Hepatocyte (in vitro differentiated cells): ENCODE results near the gene NAB1. TPM values are rescaled to one million over a fixed set of nuclear protein-coding genes. Genes with fewer than 3 reads are reported as not detected.

Experiments
- DNase-seq: peaks from one replicate; pipeline ENCODE4 v3.0.0-alpha.2; 2016; ENCODE audit warnings: low spot score
- H2AFZ ChIP-seq: fragments of 200-600 bp; sonication (generic); 2 replicates; pipeline ENCODE4 v1.6.0; 2016; ENCODE audit warnings: antibody characterized with exemption, mild to moderate bottlenecking
- H3K27ac ChIP-seq: fragments of 200-600 bp; sonication (generic); 2 replicates; pipeline ENCODE4 v1.5.1; 2016; ENCODE audit warnings: mild to moderate bottlenecking
- H3K27me3 ChIP-seq: fragments of 200-600 bp; sonication (generic); 2 replicates; pipeline ENCODE4 v1.6.1; 2016
- H3K36me3 ChIP-seq: fragments of 200-600 bp; sonication (generic); replicated peaks from 2 replicates; pipeline ENCODE4 v1.5.1; 2016; ENCODE audit warnings: low read depth; ENCODE audit not compliant: insufficient read depth
- H3K4me1 ChIP-seq: fragments of 200-600 bp; sonication (generic); 2 replicates; pipeline ENCODE4 v1.5.1; 2016; ENCODE audit warnings: mild to moderate bottlenecking, moderate library complexity; ENCODE audit not compliant: insufficient read depth
- H3K4me2 ChIP-seq: fragments of 200-600 bp; sonication (generic); 2 replicates; pipeline ENCODE4 v1.6.0; 2016
- H3K4me3 ChIP-seq: fragments of 200-600 bp; sonication (generic); 2 replicates; pipeline ENCODE4 v1.5.1; 2016; ENCODE audit warnings: mild to moderate bottlenecking
- H3K79me2 ChIP-seq: fragments of 200-600 bp; sonication (generic); 2 replicates; pipeline ENCODE4 v1.6.0; 2017; ENCODE audit warnings: mild to moderate bottlenecking
- H3K9me2 ChIP-seq: fragments of 200-600 bp; sonication (generic); replicated peaks from 2 replicates; pipeline ENCODE4 v1.6.0; 2017; ENCODE audit warnings: mild to moderate bottlenecking; ENCODE audit not compliant: insufficient read depth
- H3K9me3 ChIP-seq: fragments of 200-600 bp; sonication (generic); 2 replicates; pipeline ENCODE4 v1.5.1; 2016; ENCODE audit warnings: low read depth, mild to moderate bottlenecking
- H4K20me1 ChIP-seq: fragments of 200-600 bp; sonication (generic); 2 replicates; pipeline ENCODE4 v1.6.0; 2016; ENCODE audit warnings: mild to moderate bottlenecking; ENCODE audit not compliant: insufficient read depth, poor library complexity, severe bottlenecking
- EZH2 ChIP-seq: fragments of 200-600 bp; sonication (generic); IDR thresholded peaks from 2 replicates; pipeline ENCODE4 v1.6.1; 2016; ENCODE audit warnings: antibody characterized with exemption, mild to moderate bottlenecking, borderline replicate concordance
- EZH2phosphoT487 ChIP-seq: fragments of 200-600 bp; sonication (generic); IDR thresholded peaks from one replicate; pipeline ENCODE4 v1.6.1; 2018; ENCODE audit warnings: antibody characterized with exemption, mild to moderate bottlenecking, low read depth, moderate library complexity; ENCODE audit not compliant: unreplicated experiment, severe bottlenecking
- WGBS: methylation state at CpG from one replicate; pipeline ENCODE4 v1.1.6; 2016; ENCODE audit warnings: low lambda C conversion rate; ENCODE audit errors: missing lambda C conversion rate; 5-methylcytosine and 5-hydroxymethylcytosine counted together
- polyA plus RNA-seq: library from polyadenylated mRNA; unstranded; fragments of >200 nt; fragmentation: Nextera tagmentation; extraction: Ambion mirVana; gene quantifications from 2 replicates; pipeline ENCODE4 v1.2.1, GENCODE V29; 2016
- total RNA-seq: library from RNA; depleted of rRNA; stranded (reverse); fragments of >200 nt; gene quantifications from 2 replicates; pipeline ENCODE4 v1.2.3, GENCODE V29; 2014
- TF ChIP-seq, protein P1 (sequence below): fragments of 200-600 bp; sonication (generic); IDR thresholded peaks from 2 replicates; pipeline ENCODE4 v1.5.1; 2016; ENCODE audit warnings: antibody characterized with exemption, mild to moderate bottlenecking; ENCODE audit not compliant: poor library complexity

NAB1 gene
- total and polyA plus RNA-seq, 2 experiments from 2014 or later: 9.9 to 46.6 TPM

DNA sequence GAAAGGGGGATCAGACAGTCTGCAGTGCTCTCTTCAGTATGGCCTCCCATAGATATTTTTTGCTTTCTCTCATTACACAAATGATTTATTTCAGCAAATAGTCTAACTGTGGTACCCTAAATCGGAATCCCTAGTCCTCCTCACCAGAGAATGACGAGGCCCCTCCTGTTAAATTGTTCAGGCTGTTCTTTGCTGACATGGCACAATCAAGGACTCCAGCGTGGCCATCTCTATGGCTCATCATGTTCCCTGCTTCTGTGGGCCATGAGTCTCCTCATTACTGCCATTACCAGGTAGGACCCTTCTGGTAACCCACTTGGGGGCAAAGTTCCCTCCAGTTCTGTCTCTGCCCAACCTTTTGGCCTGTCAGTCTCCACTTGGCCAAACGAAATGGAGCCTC lies 62.2 kb downstream of the NAB1 start:
- Histone ChIP-seq H3K4me3 (no peak overlapping the region), H3K27me3 (no peaks in the 10 kb centered on the region), H3K79me2 (no peaks in the 10 kb centered on the region), H4K20me1 (no peaks in the 10 kb centered on the region), H3K4me2 (no peak overlapping the region), H2AFZ (no peak overlapping the region), H3K36me3 (no peaks in the 10 kb centered on the region), H3K9me2 (no peaks in the 10 kb centered on the region), H3K4me1 (no peaks in the 10 kb centered on the region), H3K27ac (no peak overlapping the region), H3K9me3 (no peaks in the 10 kb centered on the region)
- no peak for DNase-seq
- 88% methylated on average over 4 of the region's 4 CpGs for WGBS
- TF ChIP-seq EZH2: no peak
- TF ChIP-seq EZH2phosphoT487: no peak
- TF ChIP-seq, protein P1, sequence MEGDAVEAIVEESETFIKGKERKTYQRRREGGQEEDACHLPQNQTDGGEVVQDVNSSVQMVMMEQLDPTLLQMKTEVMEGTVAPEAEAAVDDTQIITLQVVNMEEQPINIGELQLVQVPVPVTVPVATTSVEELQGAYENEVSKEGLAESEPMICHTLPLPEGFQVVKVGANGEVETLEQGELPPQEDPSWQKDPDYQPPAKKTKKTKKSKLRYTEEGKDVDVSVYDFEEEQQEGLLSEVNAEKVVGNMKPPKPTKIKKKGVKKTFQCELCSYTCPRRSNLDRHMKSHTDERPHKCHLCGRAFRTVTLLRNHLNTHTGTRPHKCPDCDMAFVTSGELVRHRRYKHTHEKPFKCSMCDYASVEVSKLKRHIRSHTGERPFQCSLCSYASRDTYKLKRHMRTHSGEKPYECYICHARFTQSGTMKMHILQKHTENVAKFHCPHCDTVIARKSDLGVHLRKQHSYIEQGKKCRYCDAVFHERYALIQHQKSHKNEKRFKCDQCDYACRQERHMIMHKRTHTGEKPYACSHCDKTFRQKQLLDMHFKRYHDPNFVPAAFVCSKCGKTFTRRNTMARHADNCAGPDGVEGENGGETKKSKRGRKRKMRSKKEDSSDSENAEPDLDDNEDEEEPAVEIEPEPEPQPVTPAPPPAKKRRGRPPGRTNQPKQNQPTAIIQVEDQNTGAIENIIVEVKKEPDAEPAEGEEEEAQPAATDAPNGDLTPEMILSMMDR: no peak

DNA sequence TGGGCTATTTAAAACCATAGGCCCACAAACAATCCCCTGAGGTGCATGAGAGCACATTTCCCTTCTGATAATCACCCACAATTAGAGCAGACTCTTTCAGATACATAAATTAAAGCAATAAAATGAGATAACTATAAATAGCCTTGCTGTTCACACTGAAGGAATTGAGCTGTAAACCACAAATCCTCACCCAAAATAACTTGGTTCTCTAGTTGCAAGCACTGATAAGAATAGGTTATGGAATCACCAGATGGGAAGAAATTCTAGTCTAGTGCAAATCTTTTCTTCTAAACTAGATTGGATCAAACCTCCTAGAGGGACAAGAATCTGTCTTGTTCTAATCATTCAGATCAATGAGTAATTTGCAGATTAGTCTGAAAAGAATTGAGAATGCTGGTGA lies 64.6 kb downstream of the NAB1 start:
- DNase-seq: no peak
- no peak overlapping the region for H2AFZ ChIP-seq
- TF ChIP-seq, protein P1: no peak
- TF ChIP-seq EZH2phosphoT487 (no peak), EZH2 (no peak)
- no peaks in the 10 kb centered on the region for H3K4me1 ChIP-seq
- no peaks in the 10 kb centered on the region for H4K20me1 ChIP-seq
- no peak overlapping the region for H3K4me2 ChIP-seq
- H3K9me2 ChIP-seq: no peaks in the 10 kb centered on the region
- no peaks in the 10 kb centered on the region for H3K79me2 ChIP-seq
- no peaks in the 10 kb centered on the region for H3K36me3 ChIP-seq
- H3K27ac ChIP-seq: no peak overlapping the region
- no peak overlapping the region for H3K4me3 ChIP-seq
- no peaks in the 10 kb centered on the region for H3K27me3 ChIP-seq
- no peaks in the 10 kb centered on the region for H3K9me3 ChIP-seq

DNA sequence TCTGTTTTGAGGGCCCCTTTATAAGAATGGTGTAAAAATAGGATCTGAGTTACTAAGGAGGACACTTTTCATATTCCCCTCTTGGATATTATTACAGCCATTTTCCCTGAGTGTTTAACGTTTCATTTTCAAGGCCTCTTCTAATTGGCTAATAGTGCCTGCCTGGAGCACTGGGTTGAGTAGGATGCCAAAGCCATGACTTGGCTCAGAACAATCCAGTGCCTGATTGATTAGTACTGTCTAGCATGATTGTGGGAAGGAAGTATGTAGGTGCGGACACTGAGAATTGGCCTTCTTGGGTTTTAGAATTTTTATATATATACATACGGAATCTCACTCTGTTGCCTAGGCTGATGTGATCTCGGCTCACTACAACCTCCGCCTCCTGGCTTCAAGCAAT lies 66.1 kb downstream of the NAB1 start:
- Histone ChIP-seq H2AFZ (no peak overlapping the region), H4K20me1 (no peaks in the 10 kb centered on the region), H3K4me2 (no peak overlapping the region), H3K27me3 (no peaks in the 10 kb centered on the region), H3K9me2 (no peaks in the 10 kb centered on the region), H3K36me3 (no peaks in the 10 kb centered on the region), H3K4me3 (no peak overlapping the region), H3K79me2 (no peaks in the 10 kb centered on the region), H3K4me1 (peaks cover 7% of the 10 kb centered on the region), H3K27ac (no peak overlapping the region), H3K9me3 (no peaks in the 10 kb centered on the region)
- TF ChIP-seq, protein P1: no peak
- TF ChIP-seq EZH2 (no peak), EZH2phosphoT487 (no peak)
- WGBS: 88% methylated on average over 5 of the region's 5 CpGs
- DNase-seq: no peak

DNA sequence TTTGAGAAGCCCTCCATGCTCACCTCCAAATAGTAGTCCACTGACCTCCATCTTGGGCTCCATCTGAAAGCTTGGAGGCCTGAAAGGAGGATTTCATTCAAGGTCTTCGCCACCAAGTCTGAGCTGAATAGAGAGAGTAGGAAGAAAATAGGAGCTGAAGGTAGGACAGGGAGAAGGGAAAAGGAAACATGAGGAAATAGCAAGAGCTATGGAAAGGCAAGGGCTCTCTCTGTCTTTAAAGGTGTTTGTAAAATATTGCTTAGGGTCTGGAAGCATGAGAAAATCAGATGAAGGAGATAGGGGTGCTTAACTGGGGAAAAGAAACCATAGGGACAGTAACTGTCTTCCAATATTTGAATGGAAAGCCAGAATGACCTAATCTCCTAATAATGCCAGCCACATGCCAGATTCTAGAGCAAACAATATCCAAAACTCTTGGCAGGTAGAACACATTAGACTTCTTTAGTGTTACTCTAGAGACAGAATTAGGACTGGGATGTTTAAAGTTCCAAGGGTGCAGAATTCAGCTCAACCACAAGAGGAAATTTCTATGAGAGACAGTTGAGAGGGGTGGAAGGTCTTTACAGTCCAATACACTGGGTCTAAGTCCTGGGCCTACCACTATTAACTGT lies 67.4 kb downstream of the NAB1 start:
- TF ChIP-seq EZH2: no peak
- H3K9me2 ChIP-seq: no peaks in the 10 kb centered on the region
- no peak overlapping the region for H2AFZ ChIP-seq
- H3K79me2 ChIP-seq: no peaks in the 10 kb centered on the region
- DNase-seq: no peak
- H3K36me3 ChIP-seq: no peaks in the 10 kb centered on the region
- no peak overlapping the region for H3K4me2 ChIP-seq
- H3K27ac ChIP-seq: no peak overlapping the region
- WGBS: 95% methylated on average over 1 of the region's 1 CpG
- H3K9me3 ChIP-seq: no peaks in the 10 kb centered on the region
- H3K4me3 ChIP-seq: no peak overlapping the region
- H3K4me1 ChIP-seq: peaks cover 7% of the 10 kb centered on the region
- no peaks in the 10 kb centered on the region for H3K27me3 ChIP-seq
- H4K20me1 ChIP-seq: no peaks in the 10 kb centered on the region
